Neuron (in vitro differentiated cells): Measurements from ENCODE around the gene RNF220.
A peak's percentile ranks its signal among the peaks of the same experiment; 100 is the strongest.

ENCODE experiments used
- H2AFZ ChIP-seq: one replicate; pipeline ENCODE4 v1.6.1; 2013; ENCODE audit warnings: low read depth, mild to moderate bottlenecking, inconsistent platforms, low read length, moderate library complexity
- H3K27me3 ChIP-seq: one replicate; pipeline ENCODE4 v1.6.1; 2013; ENCODE audit warnings: low read length; ENCODE audit not compliant: insufficient read depth
- H3K36me3 ChIP-seq: one replicate; pipeline ENCODE4 v1.6.1; 2013; ENCODE audit warnings: low read length; ENCODE audit not compliant: insufficient read depth
- H3K4me1 ChIP-seq: one replicate; pipeline ENCODE4 v1.6.1; 2013; ENCODE audit warnings: low read length; ENCODE audit not compliant: insufficient read depth
- H3K4me3 ChIP-seq: 2 replicates; pipeline ENCODE4 v1.5.1; 2013; ENCODE audit warnings: mild to moderate bottlenecking, low read length, moderate library complexity
- H3K9me3 ChIP-seq: one replicate; pipeline ENCODE4 v1.6.1; 2013; ENCODE audit warnings: low read length

Gene RNF220

DNA sequence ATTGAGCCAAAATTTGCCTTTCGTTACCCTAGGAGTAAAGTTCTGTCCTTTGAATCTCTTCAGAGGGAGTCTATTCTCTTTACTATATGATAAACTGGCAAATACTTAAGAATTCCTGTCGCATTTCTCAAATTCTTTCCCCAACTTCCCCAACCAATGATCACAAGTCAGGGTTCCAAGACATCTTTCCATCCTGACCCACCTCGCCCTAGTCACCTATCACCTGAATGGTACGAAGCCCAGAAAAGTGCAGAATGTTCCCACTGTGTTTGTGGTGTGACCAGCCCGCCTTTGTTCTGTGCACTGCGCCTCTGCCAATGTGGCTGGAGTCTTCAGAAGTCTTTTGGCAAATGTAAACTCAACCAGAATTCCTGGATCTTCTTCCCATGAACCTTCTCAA lies 132.5 kb downstream of the RNF220 start:
- Histone ChIP-seq H3K27me3 (no peaks in the 10 kb centered on the region), H2AFZ (no peak overlapping the region), H3K4me1 (peaks cover 33% of the 10 kb centered on the region), H3K36me3 (peaks cover 2% of the 10 kb centered on the region), H3K9me3 (peaks cover 4% of the 10 kb centered on the region), H3K4me3 (no peak overlapping the region)

DNA sequence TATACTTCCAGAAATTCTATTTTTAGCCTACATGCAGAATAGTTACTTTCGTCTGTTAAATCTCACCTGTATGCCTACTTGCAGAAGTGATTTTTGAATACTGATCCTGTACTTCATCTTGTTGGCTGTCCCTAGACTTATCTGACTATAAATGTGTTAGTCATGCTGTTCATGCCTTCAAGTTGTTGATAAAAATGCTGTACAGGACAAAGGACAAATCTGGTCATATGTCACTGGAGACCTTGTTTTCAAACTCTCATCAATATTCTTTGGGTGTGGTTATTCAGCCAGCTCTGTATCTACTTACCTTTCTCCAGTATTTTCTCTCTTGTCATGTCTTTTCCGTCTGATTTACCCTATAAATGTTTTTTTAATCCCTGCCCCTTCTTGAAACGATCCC lies 132.9 kb downstream of the RNF220 start:
- Histone ChIP-seq H3K4me1 (peaks cover 35% of the 10 kb centered on the region), H2AFZ (no peak overlapping the region), H3K9me3 (peaks cover 4% of the 10 kb centered on the region), H3K4me3 (no peak overlapping the region), H3K36me3 (peaks cover 2% of the 10 kb centered on the region), H3K27me3 (no peaks in the 10 kb centered on the region)

- Histone ChIP-seq H3K36me3 (peaks cover 2% of the 10 kb centered on the region), H3K4me3 (no peak overlapping the region)
These were observed 135.1 kb downstream of the RNF220 start for GRCh38 chr1:44539991-44540730.

GRCh38 chr1:44542420-44543063 lies 137.5 kb downstream of the RNF220 start:
- Histone ChIP-seq H3K4me1 (peaks cover 45% of the 10 kb centered on the region), H3K36me3 (no peaks in the 10 kb centered on the region), H2AFZ (no peak overlapping the region), H3K27me3 (no peaks in the 10 kb centered on the region), H3K9me3 (peaks cover 5% of the 10 kb centered on the region), H3K4me3 (peak overlapping the region; percentile 18)

More at GRCh38 chr1:44539991-44540730, 135.1 kb downstream of the RNF220 start:
- peaks cover 45% of the 10 kb centered on the region for H3K4me1 ChIP-seq
- H3K27me3 ChIP-seq, result no peaks in the 10 kb centered on the region
- H3K9me3 ChIP-seq, result peaks cover 5% of the 10 kb centered on the region
- no peak overlapping the region for H2AFZ ChIP-seq

GRCh38 chr1:44543064-44543744 lies 138.1 kb downstream of the RNF220 start:
- no peak overlapping the region for H2AFZ ChIP-seq
- no peaks in the 10 kb centered on the region for H3K27me3 ChIP-seq
- H3K9me3 ChIP-seq, result peaks cover 3% of the 10 kb centered on the region
- H3K36me3 ChIP-seq, result no peaks in the 10 kb centered on the region
- no peak overlapping the region for H3K4me3 ChIP-seq
- H3K4me1 ChIP-seq, result peaks cover 45% of the 10 kb centered on the region

DNA sequence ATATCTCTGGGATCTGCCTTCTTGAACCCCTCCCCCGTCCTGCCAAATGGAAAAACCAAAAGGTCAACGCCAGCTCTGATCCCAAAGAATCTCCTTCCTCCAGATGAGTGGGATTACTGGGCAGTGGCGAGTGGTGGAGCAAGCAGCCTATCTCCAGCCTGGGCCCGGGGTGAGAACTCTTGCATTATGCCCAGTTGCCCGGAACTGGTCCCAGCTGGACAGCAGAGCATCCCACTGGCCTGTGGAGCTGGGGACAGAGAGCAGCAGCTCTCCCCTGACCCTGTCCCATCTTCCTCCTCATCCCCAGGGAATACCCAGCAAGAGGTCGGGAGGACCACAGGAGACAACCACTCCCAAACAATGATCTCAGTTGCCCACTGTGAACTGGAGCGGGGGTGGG lies 138.7 kb downstream of the RNF220 start:
- Histone ChIP-seq H2AFZ (no peak overlapping the region), H3K4me3 (no peak overlapping the region), H3K4me1 (peaks cover 45% of the 10 kb centered on the region), H3K36me3 (no peaks in the 10 kb centered on the region), H3K27me3 (no peaks in the 10 kb centered on the region), H3K9me3 (peaks cover 3% of the 10 kb centered on the region)

- peaks cover 3% of the 10 kb centered on the region for H3K9me3 ChIP-seq
- no peak overlapping the region for H3K4me3 ChIP-seq
- H3K27me3 ChIP-seq, result no peaks in the 10 kb centered on the region
- H3K36me3 ChIP-seq, result no peaks in the 10 kb centered on the region
- no peak overlapping the region for H2AFZ ChIP-seq
- peaks cover 36% of the 10 kb centered on the region for H3K4me1 ChIP-seq
These were observed 139.9 kb downstream of the RNF220 start for GRCh38 chr1:44544960-44545359.

DNA sequence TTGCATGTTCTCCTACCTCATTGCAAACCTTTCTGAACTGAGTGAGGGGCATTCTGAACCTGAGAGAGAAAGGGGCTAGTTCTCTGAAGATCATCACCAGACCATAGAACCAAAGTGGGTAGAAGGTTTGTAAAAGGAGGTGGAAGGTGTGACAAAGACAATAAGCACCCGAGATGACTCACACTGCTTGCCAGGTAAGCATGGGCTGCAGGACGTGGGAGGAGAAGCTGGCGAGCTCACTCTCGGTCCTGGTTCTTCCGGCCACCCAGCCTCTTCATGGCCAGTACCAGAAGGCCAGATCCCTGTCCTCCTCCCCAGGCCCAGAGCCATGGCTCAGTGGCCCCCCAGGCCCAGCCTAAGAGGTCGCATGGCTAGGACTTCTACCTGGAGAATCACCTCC lies 140.9 kb downstream of the RNF220 start:
- H3K36me3 ChIP-seq, result no peaks in the 10 kb centered on the region
- H3K4me1 ChIP-seq, result peaks cover 26% of the 10 kb centered on the region
- no peaks in the 10 kb centered on the region for H3K27me3 ChIP-seq
- H3K4me3 ChIP-seq, result no peak overlapping the region
- peaks cover 3% of the 10 kb centered on the region for H3K9me3 ChIP-seq
- H2AFZ ChIP-seq, result no peak overlapping the region

- Histone ChIP-seq H3K4me3 (no peak overlapping the region), H3K4me1 (peaks cover 22% of the 10 kb centered on the region), H3K9me3 (peaks cover 3% of the 10 kb centered on the region), H2AFZ (no peak overlapping the region), H3K36me3 (no peaks in the 10 kb centered on the region), H3K27me3 (no peaks in the 10 kb centered on the region)
These were observed 141.5 kb downstream of the RNF220 start for GRCh38 chr1:44546403-44547053.

GRCh38 chr1:44547361-44547760 lies 142.3 kb downstream of the RNF220 start:
- Histone ChIP-seq H3K27me3 (no peaks in the 10 kb centered on the region), H2AFZ (no peak overlapping the region)

GRCh38 chr1:44547837-44548236 lies 142.8 kb downstream of the RNF220 start:
- Histone ChIP-seq H3K4me1 (peaks cover 10% of the 10 kb centered on the region), H3K36me3 (no peaks in the 10 kb centered on the region), H3K4me3 (no peak overlapping the region), H3K27me3 (no peaks in the 10 kb centered on the region), H3K9me3 (peaks cover 3% of the 10 kb centered on the region), H2AFZ (no peak overlapping the region)

More at GRCh38 chr1:44547361-44547760, 142.3 kb downstream of the RNF220 start:
- peaks cover 14% of the 10 kb centered on the region for H3K4me1 ChIP-seq
- H3K36me3 ChIP-seq, result no peaks in the 10 kb centered on the region
- H3K4me3 ChIP-seq, result no peak overlapping the region
- H3K9me3 ChIP-seq, result peaks cover 3% of the 10 kb centered on the region

- Histone ChIP-seq H3K4me1 (no peaks in the 10 kb centered on the region), H2AFZ (no peak overlapping the region), H3K27me3 (no peaks in the 10 kb centered on the region), H3K4me3 (no peak overlapping the region), H3K36me3 (no peaks in the 10 kb centered on the region), H3K9me3 (peaks cover 3% of the 10 kb centered on the region)
These were observed 144.5 kb downstream of the RNF220 start for GRCh38 chr1:44549510-44549909.
